ENCODE data around the gene FGF18. TPM values are rescaled to one million over a fixed set of nuclear protein-coding genes. Genes with fewer than 3 reads are reported as not detected.
A peak's percentile ranks its signal among the peaks of the same experiment; 100 is the strongest.

FGF18 gene
- polyA plus RNA-seq, 1 experiment: not detected

GRCh38 chr5:171419688-171420430 is 412 bp downstream of the FGF18 start:
- TF ChIP-seq CTCF (IDR thresholded peaks at IDR 0.05; ENCODE audit: insufficient read depth, low read depth, low read length): no peak
- ChIA-PET POLR2A (interaction anchor here (0.6 kb wide), 1 partner anchor 492 kb away, joined by 5 read pairs; no protein-coding TSS in a partner anchor), CTCF (interaction anchor here (0.6 to 2.9 kb wide), 33 partner anchors 9 to 770 kb away, joined by 3 to 52 read pairs (median 4); no protein-coding TSS in a partner anchor)
- peak overlapping the region; percentile 13 for H3K4me3 ChIP-seq (ENCODE audit: low read depth, low read length)
- no peak for DNase-seq (ENCODE audit: low read depth)
- H3K27me3 ChIP-seq (ENCODE audit: control insufficient read depth, insufficient read depth, low read length): no peaks in the 10 kb centered on the region; the same call in none of the 2 replicates
- no peaks in the 10 kb centered on the region; the same call in none of the 2 replicates for H3K36me3 ChIP-seq (ENCODE audit: control insufficient read depth, insufficient read depth, low read length)

- DNase-seq (ENCODE audit: low read depth): peak; percentile 33
- ChIA-PET CTCF (interaction anchor here (0.6 to 1.8 kb wide), 4 partner anchors 30 to 571 kb away, joined by 3 to 6 read pairs (median 3); no protein-coding TSS in a partner anchor), POLR2A (no interaction called here)
- Histone ChIP-seq H3K36me3 (ENCODE audit: control insufficient read depth, insufficient read depth, low read length) (no peaks in the 10 kb centered on the region; the same call in none of the 2 replicates), H3K4me3 (ENCODE audit: low read depth, low read length) (peak overlapping the region; percentile 13; the same call in 1 of the 2 replicates), H3K27me3 (ENCODE audit: control insufficient read depth, insufficient read depth, low read length) (no peaks in the 10 kb centered on the region; the same call in none of the 2 replicates)
- TF ChIP-seq CTCF (IDR thresholded peaks at IDR 0.05; ENCODE audit: insufficient read depth, low read depth, low read length): no peak
Measured at GRCh38 chr5:171420431-171421241, 1.2 kb downstream of the FGF18 start.

DNA sequence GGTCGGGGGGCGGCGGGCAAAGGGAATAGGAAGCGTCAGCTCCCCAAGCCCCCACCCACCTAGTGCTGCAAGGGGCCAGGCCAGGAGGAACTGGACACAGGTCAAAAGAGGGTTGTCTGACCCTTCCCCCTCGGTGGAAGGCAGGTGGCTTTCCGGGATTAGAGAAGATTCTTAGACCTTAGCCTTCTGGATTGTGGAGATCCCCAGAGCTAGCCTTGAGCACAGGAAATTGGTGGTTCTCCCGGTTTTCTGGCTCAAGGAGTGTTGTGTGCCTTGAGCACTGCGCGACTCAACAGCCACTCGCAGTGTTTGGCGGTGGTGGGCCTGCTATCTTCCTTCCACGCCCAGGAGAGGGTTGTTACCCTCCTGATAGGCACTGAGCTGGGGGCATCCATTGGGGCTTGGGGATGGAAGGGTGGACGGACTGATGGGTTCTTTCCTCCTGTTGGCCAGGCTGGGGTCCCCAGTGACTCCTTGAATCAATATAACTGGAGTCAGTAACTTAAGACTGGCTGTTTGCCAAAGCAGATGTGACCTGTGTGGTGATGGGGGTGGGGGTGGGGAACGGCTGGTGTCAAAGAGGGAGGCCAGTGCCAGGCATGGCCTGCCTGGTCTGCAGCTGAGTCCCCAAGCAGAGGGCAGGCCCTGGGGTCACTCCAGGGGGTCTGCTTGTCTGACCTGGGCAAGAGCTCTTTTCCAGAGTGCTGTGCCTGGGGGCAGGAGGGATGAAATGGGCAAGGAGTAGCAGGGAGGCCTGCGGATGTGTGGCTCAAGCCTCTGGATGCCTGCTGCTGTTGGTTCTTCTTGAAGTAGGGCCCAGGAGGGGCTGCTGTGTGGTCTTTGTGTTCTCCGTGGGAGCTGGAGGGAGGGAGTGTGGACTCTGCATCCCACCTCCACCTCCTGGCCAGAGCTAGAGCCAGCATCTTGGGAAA is 2.1 kb downstream of the FGF18 start:
- POLR2A ChIA-PET: no interaction called here
- CTCF ChIA-PET: interaction anchor here (0.6 to 1.8 kb wide), 5 partner anchors 29 to 570 kb away, joined by 3 to 6 read pairs (median 3); no protein-coding TSS in a partner anchor
- DNase-seq (ENCODE audit: low read depth): no peak
- TF ChIP-seq CTCF (IDR thresholded peaks at IDR 0.05; ENCODE audit: insufficient read depth, low read depth, low read length): no peak
- H3K27me3 ChIP-seq (ENCODE audit: control insufficient read depth, insufficient read depth, low read length): no peaks in the 10 kb centered on the region; the same call in none of the 2 replicates
- no peak overlapping the region for H3K4me3 ChIP-seq (ENCODE audit: low read depth, low read length)
- H3K36me3 ChIP-seq (ENCODE audit: control insufficient read depth, insufficient read depth, low read length): no peaks in the 10 kb centered on the region; the same call in 1 of the 2 replicates

DNA sequence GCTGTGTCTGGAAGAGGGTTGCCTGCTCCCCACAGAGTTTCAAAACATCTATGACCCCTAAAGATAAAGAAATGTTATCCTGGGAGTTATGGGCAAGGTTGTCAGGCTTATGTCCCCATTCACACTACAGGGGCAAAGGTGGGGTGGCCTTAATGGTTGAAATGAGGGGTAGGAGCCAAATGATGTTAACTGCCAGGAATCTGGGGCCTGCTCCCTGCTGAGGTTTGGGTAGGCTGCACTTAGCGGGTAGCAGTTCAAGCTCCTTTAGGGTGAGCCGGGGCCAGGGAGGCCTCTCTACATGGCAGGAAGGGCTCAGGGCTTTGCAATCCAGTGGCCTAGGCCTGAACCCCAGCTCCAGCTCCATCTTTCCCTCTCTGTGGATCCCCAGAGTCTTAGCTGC is 3.0 kb downstream of the FGF18 start:
- no peaks in the 10 kb centered on the region for H3K36me3 ChIP-seq (ENCODE audit: control insufficient read depth, insufficient read depth, low read length)
- H3K27me3 ChIP-seq (ENCODE audit: control insufficient read depth, insufficient read depth, low read length): no peaks in the 10 kb centered on the region; the same call in none of the 2 replicates
- ChIA-PET CTCF (interaction anchor here (0.8 to 1.8 kb wide), 2 partner anchors 28 to 486 kb away, joined by 3 read pairs; no protein-coding TSS in a partner anchor), POLR2A (no interaction called here)
- DNase-seq (ENCODE audit: low read depth): no peak
- no peak overlapping the region for H3K4me3 ChIP-seq (ENCODE audit: low read depth, low read length)
- TF ChIP-seq CTCF (IDR thresholded peaks at IDR 0.05; ENCODE audit: insufficient read depth, low read depth, low read length): no peak
